ENCODE measurements around the gene IGSF23.
"Not testable (repeated sequence)": the region's sequence is repeated elsewhere in the genome, so short reads cannot be mapped to it uniquely, and the experiment has no call there.

DNA sequence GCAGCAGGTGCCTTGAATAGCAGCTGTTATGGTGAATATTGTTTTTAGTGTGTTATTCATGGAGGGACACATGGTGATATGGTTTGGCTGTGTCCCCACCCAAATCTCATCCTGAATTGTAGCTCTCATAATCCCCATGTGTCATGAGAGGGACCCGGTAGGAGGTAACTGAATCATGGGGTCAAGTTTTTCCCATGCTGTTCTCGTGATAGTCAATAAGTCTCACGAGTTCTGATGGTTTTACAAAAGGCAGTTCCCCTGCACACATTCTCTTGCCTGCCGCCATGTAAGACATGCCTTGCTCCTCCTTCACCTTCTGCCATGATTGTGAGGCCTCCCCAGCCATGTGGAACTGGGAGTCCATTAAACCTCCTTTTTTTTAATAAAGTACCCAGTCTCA, 12.3 kb downstream of the IGSF23 start:
- TF ChIP-seq, protein P1, sequence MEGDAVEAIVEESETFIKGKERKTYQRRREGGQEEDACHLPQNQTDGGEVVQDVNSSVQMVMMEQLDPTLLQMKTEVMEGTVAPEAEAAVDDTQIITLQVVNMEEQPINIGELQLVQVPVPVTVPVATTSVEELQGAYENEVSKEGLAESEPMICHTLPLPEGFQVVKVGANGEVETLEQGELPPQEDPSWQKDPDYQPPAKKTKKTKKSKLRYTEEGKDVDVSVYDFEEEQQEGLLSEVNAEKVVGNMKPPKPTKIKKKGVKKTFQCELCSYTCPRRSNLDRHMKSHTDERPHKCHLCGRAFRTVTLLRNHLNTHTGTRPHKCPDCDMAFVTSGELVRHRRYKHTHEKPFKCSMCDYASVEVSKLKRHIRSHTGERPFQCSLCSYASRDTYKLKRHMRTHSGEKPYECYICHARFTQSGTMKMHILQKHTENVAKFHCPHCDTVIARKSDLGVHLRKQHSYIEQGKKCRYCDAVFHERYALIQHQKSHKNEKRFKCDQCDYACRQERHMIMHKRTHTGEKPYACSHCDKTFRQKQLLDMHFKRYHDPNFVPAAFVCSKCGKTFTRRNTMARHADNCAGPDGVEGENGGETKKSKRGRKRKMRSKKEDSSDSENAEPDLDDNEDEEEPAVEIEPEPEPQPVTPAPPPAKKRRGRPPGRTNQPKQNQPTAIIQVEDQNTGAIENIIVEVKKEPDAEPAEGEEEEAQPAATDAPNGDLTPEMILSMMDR (IDR thresholded peaks at IDR 0.05) = not testable (repeated sequence)
- not testable (repeated sequence) for TF ChIP-seq POLR2A (IDR thresholded peaks at IDR 0.05)
